Upper lobe of left lung (tissue), 6 donors: ENCODE measurements around the gene FZD7. TPM values are rescaled to one million over a fixed set of nuclear protein-coding genes. Genes with fewer than 3 reads are reported as not detected.

Experiments
- ATAC-seq, 2 donors: fragments of 200-7000 bp; cut with Tn5 transposase; one replicate each; pipeline ENCODE4 v1.9.1; 2022; ENCODE audit warnings: mild to moderate bottlenecking in 2 of 2, moderate library complexity in 2 of 2; ENCODE audit not compliant: low FRiP score in 2 of 2
- DNase-seq, 2 donors: peaks; one replicate each; pipeline ENCODE4 v3.0.0-alpha.2; 2019 to 2020
- H3K27ac ChIP-seq, 4 donors: fragments of 200-600 bp; sonication (generic); one replicate each; pipeline ENCODE4 v1.5.1; 2016 to 2019
- H3K27me3 ChIP-seq, 4 donors: fragments of 200-600 bp; sonication (generic); one replicate each; pipeline ENCODE4 v1.5.1; 2017 to 2019
- H3K36me3 ChIP-seq, 4 donors: fragments of 200-600 bp; sonication (generic); one replicate each; pipeline ENCODE4 v1.5.1; 2016 to 2019
- H3K4me1 ChIP-seq, 4 donors: fragments of 200-600 bp; sonication (generic); one replicate each; pipeline ENCODE4 v1.5.1; 2018 to 2019
- H3K4me3 ChIP-seq, 4 donors: fragments of 200-600 bp; sonication (generic); one replicate each; pipeline ENCODE4 v1.5.1; 2017 to 2019; ENCODE audit warnings: mild to moderate bottlenecking in 2 of 4, moderate library complexity in 1 of 4
- H3K9me3 ChIP-seq, 4 donors: fragments of 200-600 bp; sonication (generic); one replicate each; pipeline ENCODE4 v1.5.1; 2018 to 2019
- EP300 ChIP-seq, 4 donors: sonication (generic); formaldehyde crosslinking; IDR thresholded peaks; one replicate each; pipeline ENCODE4 v1.5.1; 2017; ENCODE audit warnings: antibody characterized with exemption in 4 of 4, control low read depth in 2 of 4
- POLR2A ChIP-seq, 4 donors: fragments of 450-650 bp; IDR thresholded peaks; one replicate each; pipeline ENCODE4 v1.5.1; 2016 to 2017; ENCODE audit warnings: antibody characterized with exemption in 4 of 4, mild to moderate bottlenecking in 2 of 4
- POLR2AphosphoS5 ChIP-seq, 2 donors: sonication (generic); formaldehyde crosslinking; IDR thresholded peaks; one replicate each; pipeline ENCODE4 v1.5.1; 2017; ENCODE audit warnings: antibody characterized with exemption in 2 of 2
- WGBS, 2 donors: methylation state at CpG; one replicate each; pipeline ENCODE4 v1.1.5; 2017 to 2018; 5-methylcytosine and 5-hydroxymethylcytosine counted together
- total RNA-seq, 6 donors: library from RNA; depleted of rRNA in 4 of 6; stranded (reverse); fragments of >200 nt in 4 of 6; gene quantifications; one replicate each; pipeline versions ENCODE4 v1.1.0 to v1.2.1, GENCODE V29; 2016 to 2021
- TF ChIP-seq, protein P1 (sequence below), 6 experiments: fragments of 450-650 bp in 4 of 6; fragments of 200-600 bp in 2 of 6; sonication (generic) in 2 of 6; IDR thresholded peaks; one replicate each; pipeline ENCODE4 v1.5.1; 2016 to 2019; ENCODE audit warnings: antibody characterized with exemption in 6 of 6
- donor health status: DM: no; HTN: no; CAD: no; lungs with moderate emphysema.
- donor health status: DM: no; HTN: yes; CAD: no; lungs with severe emphysema.

The FZD7 gene
- total RNA-seq, 6 donors from 2014 or later = 2.6 to 15.3 (median 10.8) TPM

DNA sequence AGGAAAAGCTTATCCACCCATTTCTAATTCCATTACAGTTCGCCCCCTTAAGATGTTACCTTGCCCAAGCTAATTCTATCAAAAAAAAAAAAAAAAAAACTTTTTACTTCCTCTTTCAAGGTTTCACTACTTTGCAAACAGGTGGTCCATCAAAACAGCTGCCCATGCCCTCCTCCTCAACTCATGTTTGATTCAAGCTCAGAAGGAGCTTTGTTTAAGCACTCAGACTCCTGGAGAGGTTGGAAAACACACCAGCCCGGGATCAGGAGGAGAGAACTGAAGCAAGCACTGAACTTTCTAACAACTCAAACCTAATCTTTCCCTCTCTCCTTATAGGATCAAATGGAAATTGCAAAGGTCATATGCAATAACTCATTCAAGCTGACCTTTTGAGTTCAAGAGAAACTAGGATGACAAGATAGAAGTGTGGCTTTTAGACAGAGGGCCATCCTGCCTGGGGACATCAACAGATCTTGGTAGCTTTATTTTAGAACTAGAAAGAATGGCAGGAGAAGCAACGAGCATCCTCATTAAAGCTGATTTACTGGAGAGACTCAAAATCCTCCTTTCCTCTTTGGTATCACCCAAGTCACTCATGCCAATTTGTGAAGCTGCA lies 28.3 kb upstream of the FZD7 start:
- H3K27me3 ChIP-seq = no peaks in the 10 kb centered on the region
- no peaks in the 10 kb centered on the region for H3K9me3 ChIP-seq
- H3K4me3 ChIP-seq = no peak overlapping the region
- TF ChIP-seq, protein P1, sequence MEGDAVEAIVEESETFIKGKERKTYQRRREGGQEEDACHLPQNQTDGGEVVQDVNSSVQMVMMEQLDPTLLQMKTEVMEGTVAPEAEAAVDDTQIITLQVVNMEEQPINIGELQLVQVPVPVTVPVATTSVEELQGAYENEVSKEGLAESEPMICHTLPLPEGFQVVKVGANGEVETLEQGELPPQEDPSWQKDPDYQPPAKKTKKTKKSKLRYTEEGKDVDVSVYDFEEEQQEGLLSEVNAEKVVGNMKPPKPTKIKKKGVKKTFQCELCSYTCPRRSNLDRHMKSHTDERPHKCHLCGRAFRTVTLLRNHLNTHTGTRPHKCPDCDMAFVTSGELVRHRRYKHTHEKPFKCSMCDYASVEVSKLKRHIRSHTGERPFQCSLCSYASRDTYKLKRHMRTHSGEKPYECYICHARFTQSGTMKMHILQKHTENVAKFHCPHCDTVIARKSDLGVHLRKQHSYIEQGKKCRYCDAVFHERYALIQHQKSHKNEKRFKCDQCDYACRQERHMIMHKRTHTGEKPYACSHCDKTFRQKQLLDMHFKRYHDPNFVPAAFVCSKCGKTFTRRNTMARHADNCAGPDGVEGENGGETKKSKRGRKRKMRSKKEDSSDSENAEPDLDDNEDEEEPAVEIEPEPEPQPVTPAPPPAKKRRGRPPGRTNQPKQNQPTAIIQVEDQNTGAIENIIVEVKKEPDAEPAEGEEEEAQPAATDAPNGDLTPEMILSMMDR (IDR thresholded peaks at IDR 0.05) = no peak
- TF ChIP-seq POLR2AphosphoS5 (IDR thresholded peaks at IDR 0.05) (no peak), POLR2A (IDR thresholded peaks at IDR 0.05) (no peak), EP300 (IDR thresholded peaks at IDR 0.05) (no peak)
- H3K36me3 ChIP-seq = no peaks in the 10 kb centered on the region
- no peak overlapping the region for H3K27ac ChIP-seq
- ATAC-seq (no peak), DNase-seq (no peak)
- WGBS, 2 donors = 58 to 65% methylated on average over 3 of the region's 3 CpGs
- peaks cover 0 to 3% (median 0%) of the 10 kb centered on the region in 4 donors for H3K4me1 ChIP-seq

DNA sequence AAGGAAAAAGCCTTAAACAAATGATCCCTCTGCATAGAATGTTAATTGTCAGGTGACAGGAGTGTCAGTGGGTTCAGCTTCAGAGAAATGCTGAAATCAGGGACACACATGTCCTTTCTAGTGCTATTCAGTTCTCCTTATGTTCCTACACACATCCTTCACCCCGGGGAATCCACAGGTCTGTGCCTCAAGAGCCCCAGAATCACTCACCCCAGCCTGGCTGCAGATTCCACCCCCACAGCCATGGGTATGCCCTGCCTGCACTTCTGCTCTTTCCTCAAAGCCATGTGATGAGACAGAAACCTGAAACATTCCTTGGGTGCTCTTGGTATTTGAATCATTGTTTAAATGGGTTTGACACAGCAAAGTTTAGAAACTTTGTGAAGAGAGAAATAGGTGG lies 27.4 kb upstream of the FZD7 start:
- H3K27ac ChIP-seq = no peak overlapping the region
- H3K27me3 ChIP-seq = no peaks in the 10 kb centered on the region
- no peak for TF ChIP-seq POLR2AphosphoS5 (IDR thresholded peaks at IDR 0.05)
- no peak for TF ChIP-seq POLR2A (IDR thresholded peaks at IDR 0.05)
- no peak for TF ChIP-seq EP300 (IDR thresholded peaks at IDR 0.05)
- TF ChIP-seq, protein P1 (IDR thresholded peaks at IDR 0.05) = no peak
- DNase-seq (no peak), ATAC-seq (no peak)
- no peak overlapping the region for H3K4me3 ChIP-seq
- no peaks in the 10 kb centered on the region for H3K9me3 ChIP-seq
- H3K36me3 ChIP-seq = no peaks in the 10 kb centered on the region
- 79 to 80% methylated on average over 1 of the region's 1 CpG for WGBS, 2 donors
- peaks cover 0 to 3% (median 0%) of the 10 kb centered on the region in 4 donors for H3K4me1 ChIP-seq

- DNase-seq = peak in 1 of 2 donors; percentile 30
- H3K4me1 ChIP-seq = peaks cover 0 to 3% (median 0%) of the 10 kb centered on the region in 4 donors
- no peak overlapping the region for H3K4me3 ChIP-seq
- peak in 1 of 2 donors; percentile 51 for ATAC-seq
- H3K27me3 ChIP-seq = no peaks in the 10 kb centered on the region
- TF ChIP-seq, protein P1 (IDR thresholded peaks at IDR 0.05) = no peak
- TF ChIP-seq POLR2AphosphoS5 (IDR thresholded peaks at IDR 0.05) = no peak
- no peak for TF ChIP-seq EP300 (IDR thresholded peaks at IDR 0.05)
- no peak for TF ChIP-seq POLR2A (IDR thresholded peaks at IDR 0.05)
- no peak overlapping the region for H3K27ac ChIP-seq
- no peaks in the 10 kb centered on the region for H3K9me3 ChIP-seq
- no peaks in the 10 kb centered on the region for H3K36me3 ChIP-seq
- 70 to 82% methylated on average over 7 of the region's 7 CpGs for WGBS, 2 donors
These were observed 26.4 kb upstream of the FZD7 start for GRCh38 chr2:202007015-202007982.

DNA sequence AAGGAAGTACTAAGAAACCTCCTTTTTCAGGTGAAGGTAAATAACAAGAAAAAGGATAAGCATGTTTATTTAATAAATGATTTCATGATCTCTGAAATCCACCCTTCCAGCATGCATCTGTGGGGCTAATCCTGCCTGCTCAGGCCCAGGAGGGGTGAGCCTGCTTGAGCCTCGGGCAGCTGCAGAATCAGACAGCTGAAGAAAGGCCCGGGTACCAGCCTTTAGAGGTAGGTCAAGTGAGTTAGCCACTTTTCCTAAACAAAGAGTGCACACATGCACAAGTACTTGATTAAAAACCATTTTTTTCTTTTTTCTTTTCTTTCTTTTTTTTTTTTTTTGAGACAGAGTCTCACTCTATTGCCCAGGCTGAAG lies 25.7 kb upstream of the FZD7 start:
- DNase-seq (no peak), ATAC-seq (no peak)
- no peak overlapping the region for H3K27ac ChIP-seq
- no peaks in the 10 kb centered on the region for H3K9me3 ChIP-seq
- H3K4me3 ChIP-seq = no peak overlapping the region
- H3K36me3 ChIP-seq = no peaks in the 10 kb centered on the region
- TF ChIP-seq POLR2AphosphoS5 (IDR thresholded peaks at IDR 0.05) = no peak
- TF ChIP-seq POLR2A (IDR thresholded peaks at IDR 0.05) = no peak
- TF ChIP-seq, protein P1 (IDR thresholded peaks at IDR 0.05) = no peak
- TF ChIP-seq EP300 (IDR thresholded peaks at IDR 0.05) = no peak
- no peaks in the 10 kb centered on the region for H3K27me3 ChIP-seq
- 69 to 70% methylated on average over 2 of the region's 2 CpGs for WGBS, 2 donors
- peaks cover 0 to 3% (median 0%) of the 10 kb centered on the region in 4 donors for H3K4me1 ChIP-seq
